Panc1 (cell line): ENCODE data around the gene ST6GALNAC1.

ENCODE experiments used
- POLR2AphosphoS5 ChIP-seq: IDR thresholded peaks from 2 replicates; pipeline ENCODE4 v1.6.1; 2012; ENCODE audit warnings: mild to moderate bottlenecking, low read depth, low read length, moderate library complexity
- SIN3A ChIP-seq: IDR thresholded peaks from 2 replicates; pipeline ENCODE4 v1.6.1; 2012; ENCODE audit warnings: low read depth, mild to moderate bottlenecking, low read length, moderate library complexity, borderline replicate concordance; ENCODE audit not compliant: insufficient read depth
- TF ChIP-seq, protein P1 (sequence below): fragments of 450-650 bp; IDR thresholded peaks from 2 replicates; pipeline ENCODE4 v1.5.1; 2017; ENCODE audit warnings: mild to moderate bottlenecking
- TF ChIP-seq, protein P2 (sequence below), 2 experiments: IDR thresholded peaks; 2 replicates each; pipeline ENCODE4 v1.6.1; 2011 to 2012; ENCODE audit warnings: low read depth in 2 of 2, control low read depth in 1 of 2, low read length in 1 of 2, mild to moderate bottlenecking in 1 of 2, moderate library complexity in 1 of 2; ENCODE audit not compliant: insufficient read depth in 1 of 2

DNA sequence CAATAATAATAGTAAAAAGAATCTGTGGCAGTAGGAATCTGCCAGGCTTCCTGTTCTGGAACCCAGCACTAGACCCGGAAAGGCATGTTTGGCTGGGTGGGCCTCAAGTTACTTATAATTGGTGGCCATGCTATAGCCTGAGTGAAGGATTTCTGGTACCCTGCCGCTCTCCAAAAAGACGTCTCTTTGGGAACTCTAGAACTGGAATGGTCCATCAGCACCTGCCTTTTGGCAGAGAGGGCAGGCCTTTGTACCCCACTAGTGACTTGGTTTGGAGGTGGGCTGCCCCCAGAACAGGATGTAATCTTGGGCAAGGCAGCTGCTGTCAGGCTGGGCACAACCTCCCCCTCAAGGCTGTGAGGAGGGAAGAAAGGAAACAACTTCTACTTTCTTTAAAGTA is 29.3 kb upstream of the ST6GALNAC1 start:
- TF ChIP-seq, protein P1, sequence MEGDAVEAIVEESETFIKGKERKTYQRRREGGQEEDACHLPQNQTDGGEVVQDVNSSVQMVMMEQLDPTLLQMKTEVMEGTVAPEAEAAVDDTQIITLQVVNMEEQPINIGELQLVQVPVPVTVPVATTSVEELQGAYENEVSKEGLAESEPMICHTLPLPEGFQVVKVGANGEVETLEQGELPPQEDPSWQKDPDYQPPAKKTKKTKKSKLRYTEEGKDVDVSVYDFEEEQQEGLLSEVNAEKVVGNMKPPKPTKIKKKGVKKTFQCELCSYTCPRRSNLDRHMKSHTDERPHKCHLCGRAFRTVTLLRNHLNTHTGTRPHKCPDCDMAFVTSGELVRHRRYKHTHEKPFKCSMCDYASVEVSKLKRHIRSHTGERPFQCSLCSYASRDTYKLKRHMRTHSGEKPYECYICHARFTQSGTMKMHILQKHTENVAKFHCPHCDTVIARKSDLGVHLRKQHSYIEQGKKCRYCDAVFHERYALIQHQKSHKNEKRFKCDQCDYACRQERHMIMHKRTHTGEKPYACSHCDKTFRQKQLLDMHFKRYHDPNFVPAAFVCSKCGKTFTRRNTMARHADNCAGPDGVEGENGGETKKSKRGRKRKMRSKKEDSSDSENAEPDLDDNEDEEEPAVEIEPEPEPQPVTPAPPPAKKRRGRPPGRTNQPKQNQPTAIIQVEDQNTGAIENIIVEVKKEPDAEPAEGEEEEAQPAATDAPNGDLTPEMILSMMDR: no peak
- TF ChIP-seq POLR2AphosphoS5: 0 out of 2 replicates have a peak, but pooled peaks have one; percentile 24
- no peak for TF ChIP-seq SIN3A
- TF ChIP-seq, protein P2, sequence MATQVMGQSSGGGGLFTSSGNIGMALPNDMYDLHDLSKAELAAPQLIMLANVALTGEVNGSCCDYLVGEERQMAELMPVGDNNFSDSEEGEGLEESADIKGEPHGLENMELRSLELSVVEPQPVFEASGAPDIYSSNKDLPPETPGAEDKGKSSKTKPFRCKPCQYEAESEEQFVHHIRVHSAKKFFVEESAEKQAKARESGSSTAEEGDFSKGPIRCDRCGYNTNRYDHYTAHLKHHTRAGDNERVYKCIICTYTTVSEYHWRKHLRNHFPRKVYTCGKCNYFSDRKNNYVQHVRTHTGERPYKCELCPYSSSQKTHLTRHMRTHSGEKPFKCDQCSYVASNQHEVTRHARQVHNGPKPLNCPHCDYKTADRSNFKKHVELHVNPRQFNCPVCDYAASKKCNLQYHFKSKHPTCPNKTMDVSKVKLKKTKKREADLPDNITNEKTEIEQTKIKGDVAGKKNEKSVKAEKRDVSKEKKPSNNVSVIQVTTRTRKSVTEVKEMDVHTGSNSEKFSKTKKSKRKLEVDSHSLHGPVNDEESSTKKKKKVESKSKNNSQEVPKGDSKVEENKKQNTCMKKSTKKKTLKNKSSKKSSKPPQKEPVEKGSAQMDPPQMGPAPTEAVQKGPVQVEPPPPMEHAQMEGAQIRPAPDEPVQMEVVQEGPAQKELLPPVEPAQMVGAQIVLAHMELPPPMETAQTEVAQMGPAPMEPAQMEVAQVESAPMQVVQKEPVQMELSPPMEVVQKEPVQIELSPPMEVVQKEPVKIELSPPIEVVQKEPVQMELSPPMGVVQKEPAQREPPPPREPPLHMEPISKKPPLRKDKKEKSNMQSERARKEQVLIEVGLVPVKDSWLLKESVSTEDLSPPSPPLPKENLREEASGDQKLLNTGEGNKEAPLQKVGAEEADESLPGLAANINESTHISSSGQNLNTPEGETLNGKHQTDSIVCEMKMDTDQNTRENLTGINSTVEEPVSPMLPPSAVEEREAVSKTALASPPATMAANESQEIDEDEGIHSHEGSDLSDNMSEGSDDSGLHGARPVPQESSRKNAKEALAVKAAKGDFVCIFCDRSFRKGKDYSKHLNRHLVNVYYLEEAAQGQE (IDR thresholded peaks at IDR 0.05; ENCODE audit: insufficient read depth in 1 of 2, low read depth in 2 of 2, low read length in 1 of 2): no peak
